Breast epithelium (tissue), 3 donors: Measurements from ENCODE around the gene MYO9B.

Experiments used
- CTCF ChIP-seq, 3 donors: fragments of 450-650 bp; IDR thresholded peaks; one replicate each; pipeline ENCODE4 v1.5.1; 2016 to 2017; ENCODE audit warnings: antibody characterized with exemption in 3 of 3, mild to moderate bottlenecking in 3 of 3, moderate library complexity in 3 of 3
- POLR2A ChIP-seq: fragments of 450-650 bp; IDR thresholded peaks from one replicate; pipeline ENCODE4 v1.6.1; 2016; ENCODE audit warnings: antibody characterized with exemption, mild to moderate bottlenecking, moderate library complexity

GRCh38 chr19:17210296-17210695, 134.7 kb downstream of the MYO9B start:
- TF ChIP-seq CTCF (IDR thresholded peaks at IDR 0.05) (no peak), POLR2A (no peak)
